GM10266 (cell line): ENCODE results near the gene NUBPL.

Experiments used
- DNase-seq: peaks from one replicate; pipeline ENCODE4 v3.0.0; 2012; ENCODE audit errors: extremely low spot score
- TF ChIP-seq, protein P1 (sequence below): IDR thresholded peaks from 2 replicates; pipeline ENCODE4 v1.5.1; 2012; ENCODE audit warnings: mild to moderate bottlenecking, low read depth; ENCODE audit not compliant: control insufficient read depth, insufficient read depth; ENCODE audit errors: missing control alignments

The NUBPL gene

DNA sequence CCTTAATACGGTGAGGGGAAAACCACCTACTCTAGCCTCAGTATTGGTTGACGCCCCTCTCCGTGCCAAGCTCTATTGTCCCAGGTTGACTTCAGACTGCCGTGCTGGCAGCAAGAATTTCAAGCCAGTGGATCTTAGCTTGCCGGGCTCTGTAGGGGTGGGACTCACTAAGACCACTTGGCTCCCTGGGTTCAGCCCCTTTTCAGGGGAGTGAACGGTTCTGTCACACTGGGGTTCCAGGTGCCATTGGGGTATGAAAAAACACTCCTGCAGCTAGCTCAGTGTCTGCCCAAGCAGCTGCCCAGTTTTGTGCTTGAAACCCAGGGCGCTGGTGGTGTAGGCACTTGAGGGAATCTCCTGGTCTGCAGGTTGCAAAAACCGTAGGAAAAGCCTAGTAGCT is 107.1 kb downstream of the NUBPL start:
- no peak for DNase-seq
- TF ChIP-seq, protein P1, sequence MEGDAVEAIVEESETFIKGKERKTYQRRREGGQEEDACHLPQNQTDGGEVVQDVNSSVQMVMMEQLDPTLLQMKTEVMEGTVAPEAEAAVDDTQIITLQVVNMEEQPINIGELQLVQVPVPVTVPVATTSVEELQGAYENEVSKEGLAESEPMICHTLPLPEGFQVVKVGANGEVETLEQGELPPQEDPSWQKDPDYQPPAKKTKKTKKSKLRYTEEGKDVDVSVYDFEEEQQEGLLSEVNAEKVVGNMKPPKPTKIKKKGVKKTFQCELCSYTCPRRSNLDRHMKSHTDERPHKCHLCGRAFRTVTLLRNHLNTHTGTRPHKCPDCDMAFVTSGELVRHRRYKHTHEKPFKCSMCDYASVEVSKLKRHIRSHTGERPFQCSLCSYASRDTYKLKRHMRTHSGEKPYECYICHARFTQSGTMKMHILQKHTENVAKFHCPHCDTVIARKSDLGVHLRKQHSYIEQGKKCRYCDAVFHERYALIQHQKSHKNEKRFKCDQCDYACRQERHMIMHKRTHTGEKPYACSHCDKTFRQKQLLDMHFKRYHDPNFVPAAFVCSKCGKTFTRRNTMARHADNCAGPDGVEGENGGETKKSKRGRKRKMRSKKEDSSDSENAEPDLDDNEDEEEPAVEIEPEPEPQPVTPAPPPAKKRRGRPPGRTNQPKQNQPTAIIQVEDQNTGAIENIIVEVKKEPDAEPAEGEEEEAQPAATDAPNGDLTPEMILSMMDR: no peak

DNA sequence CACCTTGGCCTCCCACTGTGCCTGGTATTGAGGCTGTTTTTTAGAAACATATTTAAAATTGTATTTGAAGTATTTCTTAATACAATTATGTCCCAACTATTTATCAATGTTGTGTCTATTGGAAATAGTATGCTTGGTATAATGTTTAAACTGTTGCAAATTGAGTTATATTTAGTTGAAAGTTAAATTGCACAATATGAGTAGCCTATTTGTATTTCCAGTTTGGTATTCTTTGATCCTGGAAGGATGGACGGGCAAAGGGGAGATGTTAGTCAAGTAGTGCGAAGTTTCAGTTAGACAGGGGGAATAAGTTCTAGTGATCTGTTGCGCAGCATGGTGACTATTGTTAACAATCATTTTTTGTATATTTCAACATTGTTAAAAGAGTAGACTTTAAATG is 111.5 kb downstream of the NUBPL start:
- TF ChIP-seq, protein P1: no peak
- DNase-seq: no peak

DNA sequence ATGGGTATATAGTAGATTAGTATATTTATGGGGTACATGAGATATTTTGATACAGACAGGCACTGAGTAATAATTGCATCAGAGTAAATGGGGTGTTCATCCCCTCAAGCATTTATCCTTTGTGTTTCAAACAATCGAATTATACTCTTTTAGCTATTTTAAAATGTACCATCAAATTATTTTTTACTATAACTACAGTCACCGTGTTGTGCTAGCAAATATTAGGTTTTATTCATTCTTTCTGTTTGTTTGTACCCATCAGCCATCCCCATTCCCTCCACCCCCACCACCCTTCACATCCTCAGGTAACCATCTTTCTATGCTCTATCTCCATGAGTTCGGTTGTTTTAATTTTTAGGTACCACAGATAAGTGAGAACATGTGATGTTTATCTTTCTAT is 115.8 kb downstream of the NUBPL start:
- DNase-seq: no peak
- TF ChIP-seq, protein P1: no peak

DNA sequence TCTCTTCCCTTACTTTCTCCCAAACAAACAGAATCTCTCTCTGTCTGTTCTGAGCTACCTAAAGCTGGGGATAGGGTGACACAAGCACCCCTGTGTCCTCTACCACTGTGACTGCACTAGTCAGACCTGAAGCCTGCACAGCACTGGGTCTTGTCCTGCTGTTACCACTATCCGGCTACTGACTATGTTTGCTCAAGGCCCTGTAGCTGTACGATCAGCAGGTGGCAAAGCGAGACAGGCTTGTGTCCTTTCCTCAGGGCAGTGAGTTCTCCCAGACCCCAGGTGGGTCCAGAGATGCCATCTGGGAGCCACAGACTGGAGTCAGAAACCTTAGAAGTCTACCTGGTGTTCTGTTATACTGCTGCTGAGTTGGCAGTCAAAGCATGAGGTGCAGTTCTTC is 116.4 kb downstream of the NUBPL start:
- DNase-seq: no peak
- TF ChIP-seq, protein P1: no peak

DNA sequence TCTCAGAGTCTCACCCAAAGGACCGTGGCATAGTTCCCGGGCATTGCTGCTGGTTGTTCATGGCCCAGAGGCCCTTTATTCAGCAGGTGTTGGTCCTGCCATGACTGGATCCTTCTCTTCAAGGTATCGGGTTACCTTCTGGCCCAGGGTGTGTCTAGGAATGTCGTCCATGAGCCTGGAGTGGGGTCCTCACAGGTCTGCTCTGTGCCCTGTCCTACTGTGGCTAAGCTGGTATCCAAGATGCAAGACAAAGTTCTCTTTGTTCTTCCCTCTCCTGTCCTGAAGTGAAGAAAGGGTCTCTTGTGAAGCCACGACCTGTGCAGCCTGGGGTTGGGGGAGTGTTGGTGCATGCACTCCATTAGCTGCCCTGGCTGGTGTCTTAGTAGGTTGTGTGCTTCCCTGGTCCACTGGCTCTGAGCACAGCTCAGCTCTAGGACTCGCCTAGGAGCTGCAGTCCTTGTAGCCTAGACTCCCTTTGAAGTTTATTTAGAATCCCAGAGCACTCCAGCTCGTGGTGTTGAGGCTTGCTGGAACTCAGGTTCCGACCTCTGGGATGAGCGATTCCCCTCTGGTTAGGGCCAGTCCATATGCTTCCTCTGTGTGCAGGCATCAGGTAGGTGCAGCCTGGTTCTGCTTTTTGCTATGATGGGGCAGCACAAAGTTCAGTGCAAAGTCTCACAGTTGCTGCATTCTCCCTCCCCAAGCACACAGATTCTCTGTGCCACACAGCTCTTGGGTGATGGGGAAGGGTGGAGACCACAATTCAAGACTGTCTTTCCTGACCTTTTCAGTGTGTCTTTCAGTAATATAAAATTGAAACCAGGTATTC is 117.4 kb downstream of the NUBPL start:
- TF ChIP-seq, protein P1: no peak
- DNase-seq: no peak

DNA sequence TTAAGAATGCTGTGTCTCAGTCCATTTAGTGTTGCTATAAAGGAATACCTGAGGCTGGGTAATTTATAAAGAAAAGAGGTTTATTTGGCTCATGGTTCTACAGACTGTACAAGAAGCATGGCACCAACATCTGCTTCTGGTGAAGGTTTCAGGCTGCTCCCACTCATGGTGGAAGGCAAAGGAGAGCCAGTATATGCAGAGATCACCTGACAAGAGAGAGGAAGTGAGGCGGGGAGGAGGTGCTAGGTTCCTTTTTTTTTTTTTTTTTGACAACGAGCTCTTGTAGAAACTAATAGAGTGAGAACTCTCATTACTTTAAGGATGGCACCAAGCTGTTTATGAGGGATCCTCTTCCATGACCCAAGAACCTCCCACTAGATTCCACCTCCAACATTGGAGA is 121.6 kb downstream of the NUBPL start:
- TF ChIP-seq, protein P1: no peak
- DNase-seq: no peak

DNA sequence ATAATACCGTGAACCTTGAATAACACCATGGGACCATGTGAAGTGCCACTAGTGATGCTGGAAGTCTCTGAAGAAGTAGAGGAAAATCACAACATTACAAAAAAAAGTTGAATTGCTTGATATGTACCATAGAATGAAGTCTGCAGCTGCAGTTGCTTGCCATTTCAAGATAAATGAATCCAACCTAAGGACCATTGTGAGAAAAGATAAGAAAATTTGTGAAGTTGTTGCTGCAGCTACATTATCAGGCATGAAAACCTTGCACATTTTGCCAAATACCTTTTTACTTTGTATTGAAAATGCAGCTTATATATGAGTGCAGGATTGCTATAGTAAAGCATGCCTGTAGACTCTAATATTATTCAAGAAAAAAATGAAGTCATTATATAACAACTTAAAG is 126.5 kb downstream of the NUBPL start:
- DNase-seq: no peak
- TF ChIP-seq, protein P1: no peak
